ENCODE data around the gene FAAH.

Gene FAAH

GRCh38 chr1:46450160-46450517 lies 56.0 kb downstream of the FAAH start:
- ChIA-PET CTCF (interaction anchor here (0.9 kb wide), 1 partner anchor 97 kb away, joined by 3 read pairs; no protein-coding TSS in a partner anchor), POLR2A (ENCODE audit: low non-redundant PET) (no interaction called here)
- DNase-seq (ENCODE audit: low spot score), result no peak
- no peak overlapping the region for H3K27ac ChIP-seq
- TF ChIP-seq CTCF (conservative IDR thresholded peaks at IDR 0.05; ENCODE audit: low read depth), result no peak

- POLR2A ChIA-PET (ENCODE audit: low non-redundant PET), result no interaction called here
- TF ChIP-seq CTCF (conservative IDR thresholded peaks at IDR 0.05; ENCODE audit: low read depth), result no peak
- CTCF ChIA-PET, result interaction anchor here (0.6 kb wide), 1 partner anchor 16 kb away, joined by 3 read pairs; no protein-coding TSS in a partner anchor
These were observed 58.1 kb downstream of the FAAH start for GRCh38 chr1:46451948-46452930.

GRCh38 chr1:46452931-46453325 lies 58.8 kb downstream of the FAAH start:
- POLR2A ChIA-PET (ENCODE audit: low non-redundant PET), result no interaction called here
- no peak for TF ChIP-seq CTCF (conservative IDR thresholded peaks at IDR 0.05; ENCODE audit: low read depth)
- DNase-seq (ENCODE audit: low spot score), result no peak
- CTCF ChIA-PET, result interaction anchor here (0.6 to 0.9 kb wide), 3 partner anchors 11 to 75 kb away, joined by 3 read pairs; no protein-coding TSS in a partner anchor
- H3K27ac ChIP-seq, result no peak overlapping the region

More at GRCh38 chr1:46451948-46452930, 58.1 kb downstream of the FAAH start:
- no peak for DNase-seq (ENCODE audit: low spot score)
- H3K27ac ChIP-seq, result no peak overlapping the region

GRCh38 chr1:46453449-46453848 lies 59.3 kb downstream of the FAAH start:
- DNase-seq (ENCODE audit: low spot score), result no peak
- ChIA-PET CTCF (interaction anchor here (0.6 to 0.9 kb wide), 2 partner anchors 11 to 74 kb away, joined by 3 read pairs; no protein-coding TSS in a partner anchor), POLR2A (ENCODE audit: low non-redundant PET) (no interaction called here)
- TF ChIP-seq CTCF (conservative IDR thresholded peaks at IDR 0.05; ENCODE audit: low read depth), result no peak
- H3K27ac ChIP-seq, result no peak overlapping the region

- no peak for TF ChIP-seq CTCF (conservative IDR thresholded peaks at IDR 0.05; ENCODE audit: low read depth)
- POLR2A ChIA-PET (ENCODE audit: low non-redundant PET), result no interaction called here
- H3K27ac ChIP-seq, result no peak overlapping the region
- CTCF ChIA-PET, result no interaction called here
- no peak for DNase-seq (ENCODE audit: low spot score)
These were observed 61.8 kb downstream of the FAAH start for GRCh38 chr1:46455951-46456350.

GRCh38 chr1:46456411-46456963 lies 62.4 kb downstream of the FAAH start:
- TF ChIP-seq CTCF (conservative IDR thresholded peaks at IDR 0.05; ENCODE audit: low read depth), result no peak
- CTCF ChIA-PET, result no interaction called here
- H3K27ac ChIP-seq, result no peak overlapping the region
- DNase-seq (ENCODE audit: low spot score), result no peak
- POLR2A ChIA-PET (ENCODE audit: low non-redundant PET), result no interaction called here

Data from RWPE1 (cell line).